Activated gamma-delta T cell (primary cell): Measurements from ENCODE around the gene ILK.

Experiments
- DNase-seq: peaks from one replicate; lab custom pipeline; 2025; lab: John Stamatoyannopoulos, UW

The ILK gene

GRCh38 chr11:6574816-6575715 is 28.5 kb upstream of the ILK start:
- DNase-seq: no peak

- no peak for DNase-seq
Measured at GRCh38 chr11:6576471-6577373, 26.9 kb upstream of the ILK start.

GRCh38 chr11:6578134-6578533 is 25.4 kb upstream of the ILK start:
- no peak for DNase-seq

- no peak for DNase-seq
Measured at GRCh38 chr11:6579681-6580080, 23.9 kb upstream of the ILK start.

- DNase-seq: no peak
Measured at GRCh38 chr11:6583584-6583983, 20.0 kb upstream of the ILK start.

GRCh38 chr11:6584528-6584927 is 19.0 kb upstream of the ILK start:
- no peak for DNase-seq

GRCh38 chr11:6586434-6587359 is 16.9 kb upstream of the ILK start:
- no peak for DNase-seq

GRCh38 chr11:6587360-6587953 is 16.1 kb upstream of the ILK start:
- no peak for DNase-seq

- DNase-seq: no peak
Measured at GRCh38 chr11:6588018-6588417, 15.6 kb upstream of the ILK start.

GRCh38 chr11:6594142-6594768 is 9.3 kb upstream of the ILK start:
- DNase-seq: no peak

GRCh38 chr11:6596239-6596877 is 7.2 kb upstream of the ILK start:
- no peak for DNase-seq

- DNase-seq: no peak
Measured at GRCh38 chr11:6598555-6598954, 5.0 kb upstream of the ILK start.

GRCh38 chr11:6599449-6599848 is 4.1 kb upstream of the ILK start:
- DNase-seq: no peak

GRCh38 chr11:6599881-6600390 is 3.6 kb upstream of the ILK start:
- DNase-seq: no peak

GRCh38 chr11:6601041-6601461 is 2.5 kb upstream of the ILK start:
- no peak for DNase-seq

GRCh38 chr11:6602096-6602940 is 1.3 kb upstream of the ILK start:
- no peak for DNase-seq

- DNase-seq: no peak
Measured at GRCh38 chr11:6604081-6604626, 580 bp downstream of the ILK start.

- no peak for DNase-seq
Measured at GRCh38 chr11:6604790-6605189, 1.2 kb downstream of the ILK start.
